Jurkat, Clone E6-1 (cell line): Measurements from ENCODE around the gene GAA.

Experiments
- DNase-seq: peaks from one replicate; pipeline ENCODE4 v3.0.0-alpha.2; 2011; ENCODE audit warnings: low read depth, low spot score
- H3K4me3 ChIP-seq: 2 replicates; pipeline ENCODE4 v1.5.1; 2011; ENCODE audit warnings: mild to moderate bottlenecking, low read length, control low read depth, moderate library complexity

The GAA gene

DNA sequence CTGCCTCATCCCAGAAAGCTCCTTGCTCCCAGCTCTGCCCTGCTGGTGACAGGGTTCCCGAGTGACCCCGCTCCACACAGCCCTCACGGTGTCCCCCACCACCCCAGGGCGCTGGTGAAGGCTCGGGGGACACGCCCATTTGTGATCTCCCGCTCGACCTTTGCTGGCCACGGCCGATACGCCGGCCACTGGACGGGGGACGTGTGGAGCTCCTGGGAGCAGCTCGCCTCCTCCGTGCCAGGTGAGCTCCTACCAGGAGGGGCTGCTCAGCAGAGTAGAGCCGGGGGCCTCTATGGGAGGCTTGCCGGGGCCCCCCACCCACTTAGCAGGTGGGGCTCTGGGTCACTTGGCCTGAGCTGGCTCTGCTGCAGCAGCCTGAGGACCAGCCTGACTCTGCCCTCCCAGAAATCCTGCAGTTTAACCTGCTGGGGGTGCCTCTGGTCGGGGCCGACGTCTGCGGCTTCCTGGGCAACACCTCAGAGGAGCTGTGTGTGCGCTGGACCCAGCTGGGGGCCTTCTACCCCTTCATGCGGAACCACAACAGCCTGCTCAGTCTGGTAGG lies 11.2 kb downstream of the GAA start:
- H3K4me3 ChIP-seq: no peak overlapping the region
- DNase-seq: no peak

DNA sequence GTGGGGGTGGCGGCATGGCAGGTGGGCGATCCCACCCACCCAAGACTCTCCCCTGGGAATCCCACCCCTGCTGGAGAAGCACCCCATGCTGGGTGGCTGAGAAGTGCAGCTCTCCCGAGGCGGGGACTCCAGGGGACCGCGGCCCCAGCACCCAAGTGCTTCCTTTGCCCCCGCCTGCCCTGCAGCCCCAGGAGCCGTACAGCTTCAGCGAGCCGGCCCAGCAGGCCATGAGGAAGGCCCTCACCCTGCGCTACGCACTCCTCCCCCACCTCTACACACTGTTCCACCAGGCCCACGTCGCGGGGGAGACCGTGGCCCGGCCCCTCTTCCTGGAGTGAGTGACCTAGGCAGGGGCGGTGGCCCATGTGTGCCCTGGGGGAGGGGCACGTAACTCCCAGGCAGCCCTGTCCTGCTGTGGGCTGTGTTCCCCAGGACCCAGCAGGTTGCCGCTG lies 11.7 kb downstream of the GAA start:
- no peak for DNase-seq
- no peak overlapping the region for H3K4me3 ChIP-seq

DNA sequence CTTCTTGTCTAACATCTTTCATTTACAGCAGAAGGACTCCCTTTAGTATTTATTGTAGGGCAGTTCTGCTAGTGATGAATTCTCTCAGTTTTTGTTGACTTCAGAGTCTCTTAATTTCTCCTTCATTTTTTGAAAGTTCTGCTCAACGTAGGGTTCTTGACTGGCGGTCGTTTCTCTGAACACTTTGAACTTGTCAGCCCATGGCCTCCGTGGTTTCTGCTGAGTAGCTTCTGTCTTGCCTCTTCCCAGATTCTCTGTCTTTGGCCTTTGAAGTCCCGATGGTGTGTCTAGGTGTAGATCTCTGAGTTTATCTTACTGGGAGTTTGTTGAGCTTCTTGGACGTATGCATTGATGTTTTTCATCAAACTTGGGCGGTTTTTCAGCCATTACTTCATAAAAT lies 13.4 kb downstream of the GAA start:
- no peak overlapping the region for H3K4me3 ChIP-seq
- no peak for DNase-seq

- DNase-seq: no peak
- H3K4me3 ChIP-seq: no peak overlapping the region
These were observed 13.8 kb downstream of the GAA start for GRCh38 chr17:80115159-80115558.

DNA sequence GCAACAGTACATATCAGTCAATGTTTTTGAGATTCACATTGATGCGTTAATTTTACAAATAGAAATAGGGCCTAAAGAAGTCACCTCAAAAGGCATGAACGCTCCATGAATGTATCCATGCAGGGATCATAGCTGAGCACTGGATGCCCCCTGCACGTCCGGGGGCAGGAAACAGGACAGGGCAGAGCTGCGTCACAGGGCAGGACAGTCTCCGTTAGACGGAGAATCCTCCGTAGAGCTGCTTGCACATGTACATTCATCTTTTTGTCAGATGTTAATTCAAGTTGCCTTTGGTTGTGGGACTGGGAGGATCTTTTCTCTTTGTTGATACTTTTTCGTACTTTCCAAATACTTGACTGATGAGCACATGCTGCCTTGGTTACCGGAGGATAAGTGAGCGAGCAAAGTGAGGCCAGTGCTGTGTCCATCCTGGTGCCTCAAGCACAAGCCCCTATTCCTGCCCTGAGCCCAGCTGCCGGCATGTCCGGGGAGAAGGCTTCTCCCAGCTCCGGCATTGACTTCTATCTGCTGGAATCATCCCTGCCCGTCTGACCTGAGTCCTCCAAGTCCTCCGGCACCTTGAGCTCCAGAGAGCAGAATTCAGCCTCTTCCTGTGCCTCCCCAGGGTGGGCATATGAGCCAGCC lies 15.0 kb downstream of the GAA start:
- no peak for DNase-seq
- no peak overlapping the region for H3K4me3 ChIP-seq

- DNase-seq: no peak
- no peak overlapping the region for H3K4me3 ChIP-seq
These were observed 15.6 kb downstream of the GAA start for GRCh38 chr17:80116921-80117380.

DNA sequence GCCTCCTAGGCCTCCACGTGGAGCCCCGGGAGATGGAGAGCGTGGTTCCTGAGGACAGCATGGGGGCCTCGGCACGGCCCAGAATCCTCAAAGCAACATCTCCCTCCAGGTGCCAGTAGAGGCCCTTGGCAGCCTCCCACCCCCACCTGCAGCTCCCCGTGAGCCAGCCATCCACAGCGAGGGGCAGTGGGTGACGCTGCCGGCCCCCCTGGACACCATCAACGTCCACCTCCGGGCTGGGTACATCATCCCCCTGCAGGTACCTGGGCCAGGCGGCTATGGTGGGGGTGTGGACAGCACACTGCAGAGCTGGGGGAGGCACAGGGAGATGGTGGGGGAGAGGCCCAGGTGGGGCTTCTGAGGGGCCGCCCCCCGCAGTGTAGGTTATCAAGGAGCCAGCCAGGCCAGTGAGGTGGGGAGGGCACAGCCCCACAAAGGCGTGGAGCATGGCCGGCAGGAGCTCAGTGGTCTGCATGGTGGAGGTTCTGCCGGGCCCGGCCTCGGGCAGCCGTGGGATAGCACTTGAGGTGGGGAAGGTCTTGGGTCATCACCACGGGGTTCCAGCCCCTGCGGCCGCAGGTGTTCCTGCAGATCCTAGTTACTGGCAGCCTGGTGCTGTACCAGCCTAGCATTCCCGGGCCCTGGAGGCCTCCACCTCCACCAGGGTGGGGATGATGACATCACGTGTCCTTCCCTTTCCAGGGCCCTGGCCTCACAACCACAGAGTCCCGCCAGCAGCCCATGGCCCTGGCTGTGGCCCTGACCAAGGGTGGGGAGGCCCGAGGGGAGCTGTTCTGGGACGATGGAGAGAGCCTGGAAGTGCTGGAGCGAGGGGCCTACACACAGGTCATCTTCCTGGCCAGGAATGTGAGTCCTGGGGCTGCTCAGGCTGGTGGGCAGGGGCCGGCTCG lies 16.4 kb downstream of the GAA start:
- no peak for DNase-seq
- H3K4me3 ChIP-seq: no peak overlapping the region

GRCh38 chr17:80118601-80119270 lies 17.4 kb downstream of the GAA start:
- DNase-seq: no peak
- no peak overlapping the region for H3K4me3 ChIP-seq

- DNase-seq: no peak
- H3K4me3 ChIP-seq: no peak overlapping the region
These were observed 17.9 kb downstream of the GAA start for GRCh38 chr17:80119271-80119791.

DNA sequence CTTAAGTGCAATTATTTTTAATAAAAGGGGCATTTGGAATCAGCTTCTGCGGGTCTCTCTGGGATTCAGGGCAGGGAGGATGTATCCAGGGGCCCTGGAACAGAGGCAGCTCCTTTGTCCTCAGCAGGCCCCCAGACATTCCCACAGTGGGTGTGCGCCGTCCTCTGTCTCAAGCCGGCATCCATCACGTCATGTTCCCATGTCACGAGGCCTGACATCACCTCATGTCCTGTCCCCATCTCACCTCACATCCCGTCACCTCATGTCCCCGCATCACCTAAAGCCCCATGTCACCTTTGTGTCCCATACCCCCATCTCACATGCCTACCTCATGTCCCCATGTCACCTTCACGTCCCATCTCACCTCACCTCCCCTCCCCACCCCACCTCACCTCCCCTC lies 18.5 kb downstream of the GAA start:
- no peak for DNase-seq
- H3K4me3 ChIP-seq: no peak overlapping the region

- no peak overlapping the region for H3K4me3 ChIP-seq
- DNase-seq: no peak
These were observed 20.7 kb downstream of the GAA start for GRCh38 chr17:80122026-80122575.

GRCh38 chr17:80122926-80123505 lies 21.6 kb downstream of the GAA start:
- H3K4me3 ChIP-seq: no peak overlapping the region
- no peak for DNase-seq

DNA sequence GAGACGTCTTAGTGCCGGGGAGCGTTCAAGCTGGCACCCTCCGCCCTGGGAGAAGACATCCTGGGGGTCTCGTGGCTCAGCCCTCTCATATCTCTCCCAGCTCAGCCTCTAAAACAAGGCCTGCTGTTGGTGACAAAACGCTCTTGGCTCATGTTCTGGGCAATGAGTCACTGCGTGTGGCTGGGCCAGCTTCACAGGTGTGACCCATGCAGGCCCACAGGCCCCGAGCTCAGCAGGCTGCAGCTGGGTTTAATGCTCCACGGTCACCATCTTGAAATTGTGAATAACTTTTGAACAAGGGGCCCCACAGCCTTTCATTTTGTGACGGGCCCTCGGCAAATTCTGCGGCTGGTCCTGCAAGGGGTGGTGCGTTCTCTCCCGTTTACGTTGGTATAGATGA lies 22.4 kb downstream of the GAA start:
- DNase-seq: no peak

DNA sequence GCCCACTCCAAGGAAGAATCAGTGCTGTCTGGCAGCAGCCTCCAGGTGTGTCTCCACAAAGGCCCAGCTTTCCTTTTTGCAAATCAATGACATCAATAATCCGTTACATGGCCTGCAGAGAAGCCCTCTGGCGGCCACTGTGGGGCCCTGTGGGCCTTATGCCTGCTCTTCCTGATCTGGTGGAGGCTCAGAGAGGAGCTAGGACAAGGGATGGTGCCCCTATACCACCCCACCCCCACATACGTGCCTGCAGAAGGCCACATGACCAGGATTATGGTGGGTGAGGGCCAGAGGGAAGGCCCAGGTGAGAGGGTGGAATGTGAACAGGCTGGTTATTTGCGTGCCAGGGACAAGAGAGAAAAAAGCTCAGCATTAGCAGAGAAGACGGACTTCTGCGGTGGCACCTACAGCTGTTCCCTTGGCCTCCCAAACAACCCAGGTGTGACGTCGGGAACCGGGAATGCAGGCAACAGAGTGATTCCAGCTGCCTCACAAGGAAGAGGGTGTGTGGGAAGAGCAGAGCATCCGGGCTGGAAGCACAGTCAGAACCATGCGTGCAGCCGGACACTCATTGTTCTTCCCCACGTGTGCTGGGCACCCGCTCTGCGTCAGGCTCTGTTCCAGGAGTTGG lies 23.1 kb downstream of the GAA start:
- DNase-seq: no peak
- no peak overlapping the region for H3K4me3 ChIP-seq

More for the DNA sequence above, 22.4 kb downstream of the GAA start:
- no peak overlapping the region for H3K4me3 ChIP-seq

DNA sequence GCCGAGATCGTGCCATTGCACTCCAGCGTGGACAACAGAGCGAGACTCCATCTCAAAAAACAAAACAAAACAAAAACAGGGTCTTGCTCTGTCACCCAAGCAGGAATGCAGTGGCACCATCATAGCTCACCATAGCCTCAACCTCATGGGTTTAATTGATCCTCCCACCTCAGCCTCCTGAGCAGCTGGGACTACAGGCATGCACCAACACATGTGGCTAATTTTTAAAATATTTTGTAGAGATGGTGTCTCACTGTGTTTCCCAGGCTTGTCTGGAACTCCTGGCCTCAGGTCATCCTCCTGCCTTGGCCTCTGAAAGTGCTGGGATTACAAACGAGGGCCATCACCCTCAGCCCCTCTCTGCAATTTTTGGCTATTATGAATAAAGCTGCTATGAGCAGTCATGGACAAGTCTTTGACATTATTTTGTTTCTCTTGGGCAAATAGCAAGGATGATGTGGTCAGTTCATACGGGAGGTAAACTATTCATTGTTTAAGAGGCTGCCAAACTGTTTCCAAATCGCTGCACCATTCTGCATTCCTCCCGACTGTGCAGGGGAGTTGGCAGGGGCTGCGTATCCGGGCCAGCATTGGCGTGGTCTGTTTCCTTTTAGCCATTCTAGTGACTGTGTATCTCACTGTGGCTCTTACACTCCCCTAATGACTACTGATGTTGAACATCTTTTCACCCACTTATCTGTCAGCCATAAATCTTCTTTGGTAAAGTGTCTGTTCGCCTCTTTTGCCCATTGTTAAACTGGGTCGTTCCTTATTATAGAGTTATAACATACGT lies 24.5 kb downstream of the GAA start:
- no peak overlapping the region for H3K4me3 ChIP-seq
- DNase-seq: no peak

- no peak overlapping the region for H3K4me3 ChIP-seq
- DNase-seq: no peak
These were observed 25.0 kb downstream of the GAA start for GRCh38 chr17:80126449-80126715.

- H3K4me3 ChIP-seq: no peak overlapping the region
- no peak for DNase-seq
These were observed 27.7 kb downstream of the GAA start for GRCh38 chr17:80129006-80129565.

GRCh38 chr17:80130992-80131391 lies 29.6 kb downstream of the GAA start:
- H3K4me3 ChIP-seq: no peak overlapping the region
- no peak for DNase-seq
